ENCODE measurements around the gene ZSCAN10.

The ZSCAN10 gene

GRCh38 chr16:3134338-3135125 lies 35.4 kb upstream of the ZSCAN10 start, which contains the start of gene ZNF213:
Gene ZNF213, plus strand, starts transcription at chr16:3135029. Its CDS starts 2,252 bp downstream, at chr16:3137281.
- peak; percentile 98 for DNase-seq (ENCODE audit: low read depth)

GRCh38 chr16:3133844-3134243 lies 34.8 kb upstream of the ZSCAN10 start:
- DNase-seq (ENCODE audit: low read depth) = no peak

GRCh38 chr16:3131755-3132377 lies 32.8 kb upstream of the ZSCAN10 start:
- no peak for DNase-seq (ENCODE audit: low read depth)

- DNase-seq (ENCODE audit: low read depth) = peak; percentile 73
Observed at GRCh38 chr16:3129137-3130131, 30.3 kb upstream of the ZSCAN10 start.

GRCh38 chr16:3127745-3128144 lies 28.7 kb upstream of the ZSCAN10 start:
- DNase-seq (ENCODE audit: low read depth) = no peak

GRCh38 chr16:3123986-3124886 lies 25.1 kb upstream of the ZSCAN10 start:
- DNase-seq (ENCODE audit: low read depth) = peak; percentile 85

- no peak for DNase-seq (ENCODE audit: low read depth)
Observed at GRCh38 chr16:3122926-3123570, 24.0 kb upstream of the ZSCAN10 start.

- DNase-seq (ENCODE audit: low read depth) = no peak
Observed at GRCh38 chr16:3121851-3122467, 22.9 kb upstream of the ZSCAN10 start.

GRCh38 chr16:3120435-3120834 lies 21.3 kb upstream of the ZSCAN10 start:
- DNase-seq (ENCODE audit: low read depth) = no peak

- DNase-seq (ENCODE audit: low read depth) = no peak
Observed at GRCh38 chr16:3119701-3120408, 20.8 kb upstream of the ZSCAN10 start.

- no peak for DNase-seq (ENCODE audit: low read depth)
Observed at GRCh38 chr16:3119286-3119685, 20.2 kb upstream of the ZSCAN10 start.

- no peak for DNase-seq (ENCODE audit: low read depth)
Observed at GRCh38 chr16:3118846-3119245, 19.8 kb upstream of the ZSCAN10 start.

GRCh38 chr16:3118204-3118790 lies 19.2 kb upstream of the ZSCAN10 start:
- DNase-seq (ENCODE audit: low read depth) = no peak

- no peak for DNase-seq (ENCODE audit: low read depth)
Observed at GRCh38 chr16:3115561-3115960, 16.5 kb upstream of the ZSCAN10 start.

- no peak for DNase-seq (ENCODE audit: low read depth)
Observed at GRCh38 chr16:3115003-3115402, 15.9 kb upstream of the ZSCAN10 start.

- no peak for DNase-seq (ENCODE audit: low read depth)
Observed at GRCh38 chr16:3113765-3114479, 14.8 kb upstream of the ZSCAN10 start.

- DNase-seq (ENCODE audit: low read depth) = no peak
Observed at GRCh38 chr16:3112881-3113574, 13.9 kb upstream of the ZSCAN10 start.

All from GM04504 (cell line).